Glutamatergic neuron (in vitro differentiated cells): ENCODE results near the gene SLC6A9. TPM values are rescaled to one million over a fixed set of nuclear protein-coding genes. Genes with fewer than 3 reads are reported as not detected.

Experiments used
- DNase-seq: peaks from one replicate; pipeline ENCODE4 v3.0.0; 2022
- H3K27ac Mint-ChIP-seq: one replicate; pipeline ENCODE4 v1.8.0; 2020; ENCODE audit warnings: mild to moderate bottlenecking, mixed read lengths, inconsistent platforms; ENCODE audit not compliant: unreplicated experiment
- H3K27me3 Mint-ChIP-seq: one replicate; pipeline ENCODE4 v1.8.0; 2020; ENCODE audit warnings: mild to moderate bottlenecking, moderate library complexity, mixed read lengths, inconsistent platforms; ENCODE audit not compliant: unreplicated experiment
- H3K36me3 Mint-ChIP-seq: one replicate; pipeline ENCODE4 v1.8.0; 2020; ENCODE audit warnings: mild to moderate bottlenecking, mixed read lengths, inconsistent platforms; ENCODE audit not compliant: unreplicated experiment
- H3K4me1 Mint-ChIP-seq: one replicate; pipeline ENCODE4 v1.8.0; 2020; ENCODE audit warnings: mild to moderate bottlenecking, low read depth, mixed read lengths, inconsistent platforms; ENCODE audit not compliant: unreplicated experiment
- H3K4me3 Mint-ChIP-seq: one replicate; pipeline ENCODE4 v1.8.0; 2020; ENCODE audit warnings: mild to moderate bottlenecking, mixed read lengths, inconsistent platforms; ENCODE audit not compliant: unreplicated experiment
- H3K9me3 Mint-ChIP-seq: one replicate; pipeline ENCODE4 v1.8.0; 2020; ENCODE audit warnings: mild to moderate bottlenecking, moderate library complexity, mixed read lengths, inconsistent platforms; ENCODE audit not compliant: unreplicated experiment
- CTCF ChIP-seq: fragments of 200-600 bp; sonication (generic); IDR thresholded peaks from one replicate; pipeline ENCODE4 v1.5.0; 2021; ENCODE audit not compliant: partially characterized antibody, unreplicated experiment
- total RNA-seq: library from RNA; stranded (reverse); fragmentation: NEBNext Ultra II Directional; extraction: Animal tissue kit (Norgen Biotek cat#: 25700); gene quantifications from one replicate; pipeline ENCODE4 v1.2.1, GENCODE V29; 2021; ENCODE audit not compliant: unreplicated experiment

SLC6A9 gene
- total RNA-seq, 1 donor from 2014 or later = 8.9 TPM

- peaks cover 2% of the 10 kb centered on the region for H3K9me3 Mint-ChIP-seq
- H3K27me3 Mint-ChIP-seq = peaks cover 1% of the 10 kb centered on the region
- DNase-seq = no peak
- no peak for TF ChIP-seq CTCF
- H3K27ac Mint-ChIP-seq = no peak overlapping the region
- H3K4me1 Mint-ChIP-seq = no peaks in the 10 kb centered on the region
- H3K4me3 Mint-ChIP-seq = no peak overlapping the region
- H3K36me3 Mint-ChIP-seq = no peaks in the 10 kb centered on the region
Measured at GRCh38 chr1:43961692-43962091, 69.6 kb downstream of the SLC6A9 start.

- no peak for TF ChIP-seq CTCF
- no peak for DNase-seq
- no peaks in the 10 kb centered on the region for H3K4me1 Mint-ChIP-seq
- H3K27ac Mint-ChIP-seq = no peak overlapping the region
- H3K36me3 Mint-ChIP-seq = no peaks in the 10 kb centered on the region
- peaks cover 2% of the 10 kb centered on the region for H3K9me3 Mint-ChIP-seq
- H3K4me3 Mint-ChIP-seq = no peak overlapping the region
- H3K27me3 Mint-ChIP-seq = peaks cover 1% of the 10 kb centered on the region
Measured at GRCh38 chr1:43960798-43961197, 70.5 kb downstream of the SLC6A9 start.

GRCh38 chr1:43958351-43959255, 72.7 kb downstream of the SLC6A9 start:
- H3K27me3 Mint-ChIP-seq = peaks cover 1% of the 10 kb centered on the region
- H3K4me1 Mint-ChIP-seq = no peaks in the 10 kb centered on the region

GRCh38 chr1:43957407-43958040, 73.7 kb downstream of the SLC6A9 start:
- Mint-ChIP-seq H3K36me3 (no peaks in the 10 kb centered on the region), H3K27me3 (peaks cover 1% of the 10 kb centered on the region), H3K27ac (no peak overlapping the region), H3K9me3 (peaks cover 2% of the 10 kb centered on the region), H3K4me1 (no peaks in the 10 kb centered on the region), H3K4me3 (no peak overlapping the region)
- TF ChIP-seq CTCF = no peak
- no peak for DNase-seq

More at GRCh38 chr1:43958351-43959255, 72.7 kb downstream of the SLC6A9 start:
- no peaks in the 10 kb centered on the region for H3K36me3 Mint-ChIP-seq
- H3K4me3 Mint-ChIP-seq = no peak overlapping the region
- TF ChIP-seq CTCF = no peak
- no peak overlapping the region for H3K27ac Mint-ChIP-seq
- no peak for DNase-seq
- H3K9me3 Mint-ChIP-seq = peaks cover 2% of the 10 kb centered on the region

GRCh38 chr1:43956234-43956633, 75.0 kb downstream of the SLC6A9 start:
- Mint-ChIP-seq H3K27me3 (peaks cover 1% of the 10 kb centered on the region), H3K36me3 (no peaks in the 10 kb centered on the region), H3K9me3 (peaks cover 2% of the 10 kb centered on the region), H3K27ac (no peak overlapping the region), H3K4me1 (no peaks in the 10 kb centered on the region), H3K4me3 (no peak overlapping the region)
- DNase-seq = no peak
- TF ChIP-seq CTCF = no peak
